Right lobe of liver (tissue), 6 donors: ENCODE results near the gene C2CD3. TPM values are rescaled to one million over a fixed set of nuclear protein-coding genes. Genes with fewer than 3 reads are reported as not detected.
"Not testable (repeated sequence)": the region's sequence is repeated elsewhere in the genome, so short reads cannot be mapped to it uniquely, and the experiment has no call there.

Experiments
- ATAC-seq, 4 donors: fragments of 200-7000 bp; cut with Tn5 transposase; one replicate each; pipeline ENCODE4 v1.9.1; 2020; ENCODE audit warnings: mild to moderate bottlenecking in 4 of 4, moderate library complexity in 4 of 4
- DNase-seq, 3 donors: peaks; one replicate each; pipeline ENCODE4 v3.0.0-alpha.2; 2020
- H3K27ac ChIP-seq, 3 donors: fragments of 200-600 bp; one replicate each; pipeline ENCODE4 v1.8.0; 2022
- H3K27me3 ChIP-seq, 2 donors: fragments of 200-600 bp; one replicate each; pipeline ENCODE4 v1.8.0; 2022
- H3K36me3 ChIP-seq, 4 donors: fragments of 200-600 bp; sonication (generic) in 1 of 4; one replicate each; pipeline versions ENCODE4 v1.5.1 to v1.8.0; 2017 to 2022; ENCODE audit warnings: control low read depth in 1 of 4
- H3K4me1 ChIP-seq, 4 donors: fragments of 200-600 bp; sonication (generic) in 1 of 4; one replicate each; pipeline versions ENCODE4 v1.5.1 to v1.8.0; 2017 to 2022; ENCODE audit warnings: control low read depth in 1 of 4
- H3K4me3 ChIP-seq, 3 donors: fragments of 200-600 bp; one replicate each; pipeline ENCODE4 v1.8.0; 2022
- H3K9me3 ChIP-seq, 4 donors: fragments of 200-600 bp; sonication (generic) in 1 of 4; one replicate each; pipeline versions ENCODE4 v1.5.1 to v1.8.0; 2017 to 2022; ENCODE audit warnings: control low read depth in 1 of 4
- CTCF ChIP-seq, 4 donors: fragments of 200-600 bp in 3 of 4; fragments of 450-650 bp in 1 of 4; IDR thresholded peaks; one replicate each; pipeline versions ENCODE4 v1.5.1 to v1.8.0; 2016 to 2022; ENCODE audit warnings: antibody characterized with exemption in 4 of 4, mild to moderate bottlenecking in 2 of 4
- POLR2A ChIP-seq: fragments of 450-650 bp; IDR thresholded peaks from one replicate; pipeline ENCODE4 v1.6.1; 2017; ENCODE audit warnings: antibody characterized with exemption, mild to moderate bottlenecking
- WGBS: methylation state at CpG from one replicate; pipeline ENCODE4 v1.1.6; 2018; ENCODE audit warnings: low coverage, low lambda C conversion rate; ENCODE audit not compliant: insufficient coverage; ENCODE audit errors: missing lambda C conversion rate; 5-methylcytosine and 5-hydroxymethylcytosine counted together
- intact Hi-C, 2 donors: fragments of 100-400 bp; cut with DNase I; formaldehyde crosslinking; loops; one replicate each; pipeline versions ENCODE4 v1.11.2 to v1.14.1; 2022
- total RNA-seq, 6 experiments: library from RNA; depleted of rRNA in 2 of 6; stranded (reverse); fragments of >200 nt in 2 of 6; fragmentation: NEBNext Ultra II Directional in 3 of 6; extraction: Animal tissue kit (Norgen Biotek cat#: 25700) in 3 of 6; gene quantifications; one replicate each; pipeline versions ENCODE4 v1.1.0 to v1.2.4, GENCODE V29; 2016 to 2023
- donor health status: DM: no; HTN: yes; CAD: no.
- donor health status: DM: no; HTN: no; CAD: no.
- donor health status: DM: no; HTN: no; CAD: no.
- donor health status: DM: no; HTN: yes; CAD: no.
- donor health status: DM: no; HTN: yes; CAD: no.

C2CD3 gene
- total RNA-seq, 6 experiments from 2014 or later, result 4.8 to 9.6 (median 7.4) TPM

- DNase-seq, result no peak
- Histone ChIP-seq H3K27me3 (no peaks in the 10 kb centered on the region), H3K36me3 (no peaks in the 10 kb centered on the region), H3K4me1 (no peaks in the 10 kb centered on the region), H3K9me3 (no peaks in the 10 kb centered on the region), H3K4me3 (no peak overlapping the region), H3K27ac (no peak overlapping the region)
- intact Hi-C loops, result no loop called here
- ATAC-seq, result no peak
- no peak for TF ChIP-seq POLR2A
- TF ChIP-seq CTCF (IDR thresholded peaks at IDR 0.05), result no peak
- WGBS, result 96% methylated on average over 4 of the region's 4 CpGs
Measured at GRCh38 chr11:74144592-74144991, 26.2 kb downstream of the C2CD3 start.

- Histone ChIP-seq H3K27me3 (no peaks in the 10 kb centered on the region), H3K36me3 (no peaks in the 10 kb centered on the region), H3K27ac (no peak overlapping the region), H3K4me3 (no peak overlapping the region), H3K9me3 (no peaks in the 10 kb centered on the region), H3K4me1 (no peaks in the 10 kb centered on the region)
- intact Hi-C loops, result no loop called here
- DNase-seq (no peak), ATAC-seq (no peak)
- TF ChIP-seq POLR2A (no peak), CTCF (IDR thresholded peaks at IDR 0.05) (no peak)
- 96% methylated on average over 3 of the region's 3 CpGs for WGBS
Measured at GRCh38 chr11:74142624-74143023, 28.2 kb downstream of the C2CD3 start.

GRCh38 chr11:74141908-74142307, 28.9 kb downstream of the C2CD3 start:
- TF ChIP-seq POLR2A, result no peak
- TF ChIP-seq CTCF (IDR thresholded peaks at IDR 0.05), result no peak
- H3K27me3 ChIP-seq, result no peaks in the 10 kb centered on the region
- peaks cover 0 to 1% (median 0%) of the 10 kb centered on the region in 4 donors for H3K36me3 ChIP-seq
- ATAC-seq, result no peak
- 86% methylated on average over 3 of the region's 3 CpGs for WGBS
- no peak for DNase-seq
- H3K9me3 ChIP-seq, result no peaks in the 10 kb centered on the region
- intact Hi-C loops, result no loop called here
- no peak overlapping the region for H3K4me3 ChIP-seq
- no peak overlapping the region for H3K27ac ChIP-seq
- no peaks in the 10 kb centered on the region for H3K4me1 ChIP-seq

- intact Hi-C loops, result no loop called here
- Histone ChIP-seq H3K27me3 (no peaks in the 10 kb centered on the region), H3K27ac (no peak overlapping the region), H3K9me3 (no peaks in the 10 kb centered on the region), H3K36me3 (peaks cover 0 to 2% (median 0%) of the 10 kb centered on the region in 4 donors), H3K4me3 (no peak overlapping the region), H3K4me1 (no peaks in the 10 kb centered on the region)
- 100% methylated on average over 2 of the region's 2 CpGs for WGBS
- TF ChIP-seq CTCF (IDR thresholded peaks at IDR 0.05), result no peak
- no peak for TF ChIP-seq POLR2A
- DNase-seq (no peak), ATAC-seq (no peak)
Measured at GRCh38 chr11:74141241-74141695, 29.5 kb downstream of the C2CD3 start.

GRCh38 chr11:74139919-74140431, 30.8 kb downstream of the C2CD3 start:
- H3K36me3 ChIP-seq, DNase-seq, ATAC-seq, intact Hi-C loops, H3K27ac ChIP-seq, H3K27me3 ChIP-seq, H3K9me3 ChIP-seq, H3K4me3 ChIP-seq, H3K4me1 ChIP-seq: not testable (repeated sequence)
- WGBS, result 92% methylated on average over 1 of the region's 1 CpG
